Articular chondrocyte of knee joint (primary cell): ENCODE results near the gene HSD11B2. TPM values are rescaled to one million over a fixed set of nuclear protein-coding genes. Genes with fewer than 3 reads are reported as not detected.

Experiments used
- small RNA-seq: library from RNA; depleted of rRNA; stranded (forward); fragments of <200 nt; gene quantifications from one replicate; pipeline ENCODE3, GENCODE V24; 2012
- total RNA-seq: library from RNA; depleted of rRNA; stranded (reverse); fragments of >200 nt; gene quantifications from 2 replicates; pipeline ENCODE4 v1.2.3, GENCODE V29; 2012

HSD11B2 gene
- total RNA-seq = 0.11 TPM in 1 of 2 replicates, not detected in the other

GRCh38 chr16:67430977-67431774, at the start of gene HSD11B2:
TSS of gene HSD11B2 (plus strand) at chr16:67431121. CDS start at chr16:67431249, 128 bp downstream.

GRCh38 chr16:67393111-67393787, 37.7 kb upstream of the HSD11B2 start, which contains the start of gene TPPP3:
TSS of gene TPPP3 (minus strand) at chr16:67393498. CDS start at chr16:67391111, 2,387 bp downstream.

GRCh38 chr16:67415872-67416793, 14.8 kb upstream of the HSD11B2 start, which contains the start of gene ZDHHC1:
TSS of gene ZDHHC1 (minus strand) at chr16:67416477. CDS start at chr16:67407775, 8,702 bp downstream.

GRCh38 chr16:67480833-67481560, 50.1 kb downstream of the HSD11B2 start, which contains the start of gene ATP6V0D1:
TSS of gene ATP6V0D1 (minus strand) at chr16:67481157. CDS start at chr16:67481086, 71 bp downstream.

GRCh38 chr16:67483150-67483549, 52.2 kb downstream of the HSD11B2 start, which contains the start of gene AGRP:
TSS of gene AGRP (minus strand) at chr16:67483547. CDS start at chr16:67483398, 149 bp downstream.

Small RNA genes lying within 50 kb of the gene (small RNA-seq; reads per million reads assigned to genes)
- gene RNU1-123P = not detected

Other genes with a start within 250 kb of the HSD11B2 start
- gene MATCAP1, start 247.2 kb upstream of the HSD11B2 start, total RNA-seq = 3.7 and 4.2 TPM in 2 replicates
- gene EXOC3L1, start 241.0 kb upstream of the HSD11B2 start, total RNA-seq = not detected in 2 replicates
- 38.9 and 43.9 TPM in 2 replicates for gene E2F4, start 239.0 kb upstream of the HSD11B2 start, total RNA-seq
- gene ELMO3, start 232.0 kb upstream of the HSD11B2 start, total RNA-seq = 0.11 and 0.13 TPM in 2 replicates
- gene TMEM208, start 204.0 kb upstream of the HSD11B2 start, total RNA-seq = 28.1 and 35.4 TPM in 2 replicates
- 7.8 and 9.0 TPM in 2 replicates for gene FHOD1, start 183.6 kb upstream of the HSD11B2 start, total RNA-seq
- 0.86 and 1.0 TPM in 2 replicates for gene SLC9A5, start 182.1 kb upstream of the HSD11B2 start, total RNA-seq
- gene PLEKHG4, start 151.6 kb upstream of the HSD11B2 start, total RNA-seq = 18.0 and 19.1 TPM in 2 replicates
- 0.11 TPM in 1 of 2 replicates, not detected in the other for gene KCTD19, start 104.4 kb upstream of the HSD11B2 start, total RNA-seq
- gene LRRC36, start 104.3 kb upstream of the HSD11B2 start, total RNA-seq = 0.43 TPM in 1 of 2 replicates, not detected in the other
- 0.22 and 0.52 TPM in 2 replicates for gene TPPP3, start 37.6 kb upstream of the HSD11B2 start, total RNA-seq
- 7.5 and 9.1 TPM in 2 replicates for gene ZDHHC1, start 14.6 kb upstream of the HSD11B2 start, total RNA-seq
- gene ATP6V0D1, start 50.0 kb downstream of the HSD11B2 start, total RNA-seq = 86.0 and 99.0 TPM in 2 replicates
- gene AGRP, start 52.4 kb downstream of the HSD11B2 start, total RNA-seq = not detected in 2 replicates
- 25.7 and 26.1 TPM in 2 replicates for gene RIPOR1, start 97.7 kb downstream of the HSD11B2 start, total RNA-seq
- 29.7 and 30.7 TPM in 2 replicates for gene CTCF, start 131.4 kb downstream of the HSD11B2 start, total RNA-seq
- 0.11 and 0.13 TPM in 2 replicates for gene CARMIL2, start 214.0 kb downstream of the HSD11B2 start, total RNA-seq
- 13.2 and 15.8 TPM in 2 replicates for gene ACD, start 229.1 kb downstream of the HSD11B2 start, total RNA-seq
- 0.78 and 0.86 TPM in 2 replicates for gene PARD6A, start 229.8 kb downstream of the HSD11B2 start, total RNA-seq
- 12.0 and 13.5 TPM in 2 replicates for gene ENKD1, start 235.6 kb downstream of the HSD11B2 start, total RNA-seq
- gene C16orf86, start 235.7 kb downstream of the HSD11B2 start, total RNA-seq = 2.9 and 3.9 TPM in 2 replicates